HepG2 (cell line): ENCODE data around the gene TSPAN17. TPM values are rescaled to one million over a fixed set of nuclear protein-coding genes. Genes with fewer than 3 reads are reported as not detected.

Experiments used
- ATAC-seq: fragments of 200-7000 bp; cut with Tn5 transposase; 3 replicates; pipeline ENCODE4 v1.9.1; 2020; ENCODE audit warnings: mild to moderate bottlenecking, moderate library complexity
- BruUV-seq: library from RNA; stranded (reverse); fragments of 400-500 nt; replicated peaks from 2 replicates; lab custom pipeline; 2021; lab: Mats Ljungman, UMichigan
- CTCF ChIA-PET: fragments of 300-600 bp; formaldehyde crosslinking; extraction: SDS; loops from one replicate; lab custom pipeline; 2021; ENCODE audit warnings: low total read pairs, inconsistent platforms, low intra/inter-chr PET ratio; lab: Yijun Ruan, JAX
- POLR2A ChIA-PET: fragments of 350-600 bp; sonication (Branson Sonifier 250); formaldehyde crosslinking; loops from one replicate; lab custom pipeline; 2020; ENCODE audit warnings: antibody characterized with exemption, inconsistent platforms; lab: Yijun Ruan, JAX
- DNase-seq: peaks from one replicate; pipeline ENCODE4 v3.0.0-alpha.2; 2015; ENCODE audit warnings: low spot score
- FAIRE-seq: peaks from 3 replicates; lab custom pipeline; 2011; peaks lifted over from hg19 to GRCh38; lab: Jason Lieb, UNC
- H2AFZ ChIP-seq: one replicate; pipeline ENCODE4 v1.6.1; 2011; ENCODE audit warnings: low read length, inconsistent platforms
- H3K27ac ChIP-seq: fragments of 300-600 bp; 3 replicates; pipeline ENCODE4 v1.8.0; 2011; ENCODE audit warnings: mixed run types, mild to moderate bottlenecking, mixed read lengths, low read length, inconsistent platforms; ENCODE audit not compliant: insufficient read depth; ENCODE audit errors: extremely low read length
- H3K27me3 ChIP-seq, 2 experiments: fragments of 200-600 bp in 1 of 2; 2 replicates in 1 of 2; 3 replicates in 1 of 2; pipeline versions ENCODE4 v1.6.0 to v1.8.0; 2011; ENCODE audit warnings: low read length in 2 of 2, mild to moderate bottlenecking in 2 of 2, moderate library complexity in 2 of 2, inconsistent platforms in 1 of 2; ENCODE audit not compliant: insufficient read depth in 2 of 2, control insufficient read depth in 1 of 2
- H3K36me3 ChIP-seq, 2 experiments: fragments of 200-600 bp in 1 of 2; replicated peaks in 1 of 2; 2 replicates in 1 of 2; 3 replicates in 1 of 2; pipeline versions ENCODE4 v1.5.1 to v1.8.0; 2011; ENCODE audit warnings: low read length in 2 of 2, inconsistent platforms in 1 of 2; ENCODE audit not compliant: insufficient read depth in 2 of 2, control insufficient read depth in 1 of 2
- H3K4me1 ChIP-seq: 2 replicates; pipeline ENCODE4 v1.5.1; 2012; ENCODE audit warnings: low read length, inconsistent platforms; ENCODE audit not compliant: insufficient read depth
- H3K4me2 ChIP-seq: 2 replicates; pipeline ENCODE4 v1.6.0; 2011; ENCODE audit warnings: low read depth, low read length, inconsistent platforms
- H3K4me3 ChIP-seq, 3 experiments: fragments of 200-600 bp in 1 of 3; sonication (generic), shearing (Covaris generic) in 1 of 3; replicated peaks in 1 of 3; 2 replicates each; pipeline ENCODE4 v1.5.1; 2011 to 2016; ENCODE audit warnings: low read length in 3 of 3, inconsistent platforms in 2 of 3, low read depth in 2 of 3, mild to moderate bottlenecking in 2 of 3, control low read depth in 1 of 3, mixed read lengths in 1 of 3; ENCODE audit not compliant: insufficient read depth in 1 of 3
- H3K79me2 ChIP-seq: one replicate; pipeline ENCODE4 v1.6.1; 2011; ENCODE audit warnings: low read length, inconsistent platforms; ENCODE audit not compliant: insufficient read depth
- H3K9ac ChIP-seq: 2 replicates; pipeline ENCODE4 v1.6.0; 2011; ENCODE audit warnings: mild to moderate bottlenecking, low read depth, low read length, inconsistent platforms; ENCODE audit not compliant: insufficient read depth
- H3K9me3 ChIP-seq: 2 replicates; pipeline ENCODE4 v1.5.1; 2012; ENCODE audit warnings: mild to moderate bottlenecking, low read length
- H4K20me1 ChIP-seq: 2 replicates; pipeline ENCODE4 v1.6.0; 2011; ENCODE audit warnings: inconsistent platforms, mild to moderate bottlenecking, low read length, moderate library complexity; ENCODE audit not compliant: insufficient read depth
- FOSL2 ChIP-seq: sonication (generic); formaldehyde crosslinking; IDR thresholded peaks from 2 replicates; pipeline ENCODE4 v1.4.0; 2020; ENCODE audit warnings: missing genetic modification reagents
- FOXJ3 ChIP-seq: sonication (generic); formaldehyde crosslinking; IDR thresholded peaks from 2 replicates; pipeline ENCODE4 v1.4.0; 2020; ENCODE audit warnings: missing genetic modification reagents, mild to moderate bottlenecking, borderline replicate concordance
- GABPA ChIP-seq, 2 experiments: IDR thresholded peaks; 2 replicates each; pipeline ENCODE4 v1.6.1; 2011 to 2016; ENCODE audit warnings: low read depth in 2 of 2, low read length in 1 of 2, missing biosample characterization in 1 of 2, missing genetic modification characterization in 1 of 2
- GATAD2A ChIP-seq: IDR thresholded peaks from 2 replicates; pipeline ENCODE4 v1.6.1; 2016
- HCFC1 ChIP-seq: fragments of 150-350 bp; IDR thresholded peaks from 2 replicates; pipeline ENCODE4 v1.6.1; 2014; ENCODE audit warnings: low read depth, low read length
- HOXA9 ChIP-seq: sonication (generic); formaldehyde crosslinking; IDR thresholded peaks from 2 replicates; pipeline ENCODE4 v1.8.1; 2022; ENCODE audit warnings: missing genetic modification reagents, mild to moderate bottlenecking, moderate library complexity, borderline replicate concordance
- JDP2 ChIP-seq: sonication (generic); formaldehyde crosslinking; IDR thresholded peaks from 2 replicates; pipeline ENCODE4 v1.8.1; 2022; ENCODE audit warnings: missing genetic modification reagents, borderline replicate concordance
- MED13 ChIP-seq: sonication (generic); formaldehyde crosslinking; IDR thresholded peaks from 2 replicates; pipeline ENCODE4 v1.5.0; 2020; ENCODE audit warnings: missing genetic modification reagents
- PAF1 ChIP-seq: IDR thresholded peaks from 2 replicates; pipeline ENCODE4 v1.6.1; 2016; ENCODE audit warnings: missing genetic modification reagents, missing compliant biosample characterization
- PHF8 ChIP-seq: sonication (generic); formaldehyde crosslinking; IDR thresholded peaks from 2 replicates; pipeline ENCODE4 v1.5.0; 2020; ENCODE audit warnings: missing genetic modification reagents
- PLSCR1 ChIP-seq: sonication (generic); formaldehyde crosslinking; IDR thresholded peaks from 2 replicates; pipeline ENCODE4 v1.5.0; 2020; ENCODE audit warnings: missing genetic modification reagents, mild to moderate bottlenecking, borderline replicate concordance
- U2AF2 ChIP-seq: fragments of 200-400 bp; formaldehyde crosslinking; IDR thresholded peaks from 2 replicates; pipeline ENCODE4 v1.6.1; 2017; ENCODE audit warnings: low read depth, mild to moderate bottlenecking, low read length
- ZBTB42 ChIP-seq: sonication (generic); formaldehyde crosslinking; IDR thresholded peaks from 2 replicates; pipeline ENCODE4 v1.5.0; 2020; ENCODE audit warnings: mild to moderate bottlenecking, missing genetic modification reagents
- ZFP1 ChIP-seq: IDR thresholded peaks from 2 replicates; pipeline ENCODE4 v1.6.1; 2016
- ZNF253 ChIP-seq: sonication (generic); formaldehyde crosslinking; IDR thresholded peaks from 2 replicates; pipeline ENCODE4 v1.8.0; 2022; ENCODE audit warnings: mild to moderate bottlenecking, missing genetic modification reagents, borderline replicate concordance
- ZNF326 ChIP-seq: sonication (generic); formaldehyde crosslinking; IDR thresholded peaks from 2 replicates; pipeline ENCODE4 v1.4.0; 2020; ENCODE audit warnings: missing genetic modification reagents, borderline replicate concordance
- ZNF564 ChIP-seq: sonication (generic); formaldehyde crosslinking; IDR thresholded peaks from 2 replicates; pipeline ENCODE4 v1.8.1; 2023; ENCODE audit warnings: mild to moderate bottlenecking, missing genetic modification reagents
- WGBS: methylation state at CpG from one replicate; pipeline ENCODE4 v1.1.6; 2017; ENCODE audit warnings: low lambda C conversion rate; 5-methylcytosine and 5-hydroxymethylcytosine counted together
- in situ Hi-C: cut with HindIII; loops from 2 replicates; pipeline ENCODE4 v1.10.0; 2017; ENCODE audit warnings: low pct_unique_long_range_greater_than_20kb; ENCODE audit not compliant: extremely low pct_ligation_motif_present
- intact Hi-C: fragments of 100-400 bp; cut with micrococcal nuclease; formaldehyde crosslinking; loops from one replicate; pipeline ENCODE4 v1.10.0; 2022; ENCODE audit not compliant: unreplicated experiment
- polyA plus RNA-seq, 8 experiments: library from polyadenylated mRNA; depleted of rRNA in 3 of 8; stranded (reverse) in 7 of 8; unstranded in 1 of 8; fragments of >200 nt; fragmentation: Illumina TruSeq in 4 of 8; extraction: Trizol in 4 of 8; gene quantifications; 2 replicates each; pipeline versions ENCODE4 v1.2.1 to v1.2.3, GENCODE V29; 2011 to 2016; ENCODE audit warnings: low read depth in 4 of 8, missing spikeins in 1 of 8, mixed read lengths in 1 of 8; ENCODE audit not compliant: insufficient read depth in 1 of 8
- total RNA-seq, 5 experiments: library from RNA; depleted of rRNA; stranded (reverse); fragments of >200 nt; fragmentation: Illumina TruSeq; extraction: Trizol; gene quantifications; 2 replicates each; pipeline ENCODE4 v1.2.3, GENCODE V29; 2016; ENCODE audit warnings: low read depth in 1 of 5

The TSPAN17 gene
- total and polyA plus RNA-seq, 2 of the 13 experiments (the other 11 are each of a cell fraction or from before 2014, with no cell fraction given), result 11.5 to 15.0 TPM

GRCh38 chr5:176693477-176693851, 46.2 kb downstream of the TSPAN17 start:
- Histone ChIP-seq H3K4me1 (no peaks in the 10 kb centered on the region), H4K20me1 (no peaks in the 10 kb centered on the region), H3K36me3 (no peaks in the 10 kb centered on the region), H3K27me3 (peaks cover 10 to 65% of the 10 kb centered on the region in 2 experiments), H2AFZ (no peak overlapping the region)
- no peak for ATAC-seq
- POLR2A ChIA-PET, result no interaction called here
- intact Hi-C loops, result no loop called here
- no peak for DNase-seq
- TF ChIP-seq PLSCR1 (CRISPR knock-in tag), result no peak
- TF ChIP-seq U2AF2, result no peak
- TF ChIP-seq FOSL2 (CRISPR knock-in tag), result no peak
- TF ChIP-seq, all 625 proteins: peak for 0
- Histone ChIP-seq H3K9ac (no peak overlapping the region), H3K79me2 (no peaks in the 10 kb centered on the region), H3K9me3 (no peaks in the 10 kb centered on the region), H3K4me3 (no peak overlapping the region), H3K4me2 (no peak overlapping the region), H3K27ac (no peak overlapping the region)
- BruUV-seq, result no TSS peak
- FAIRE-seq, result no peak
- in situ Hi-C loops, result no loop called here
- 39% methylated on average over 13 of the region's 13 CpGs for WGBS
- CTCF ChIA-PET, result no interaction called here

- POLR2A ChIA-PET, result no interaction called here
- intact Hi-C loops, result no loop called here
- Histone ChIP-seq H3K27ac (no peak overlapping the region), H3K27me3 (peaks cover 10 to 71% of the 10 kb centered on the region in 2 experiments), H3K4me2 (no peak overlapping the region), H3K9me3 (no peaks in the 10 kb centered on the region), H3K36me3 (no peaks in the 10 kb centered on the region), H3K4me3 (no peak overlapping the region), H2AFZ (no peak overlapping the region), H3K9ac (no peak overlapping the region), H4K20me1 (no peaks in the 10 kb centered on the region), H3K4me1 (no peaks in the 10 kb centered on the region), H3K79me2 (no peaks in the 10 kb centered on the region)
- BruUV-seq, result no TSS peak
- WGBS, result 6% methylated on average over 7 of the region's 10 CpGs
- in situ Hi-C loops, result no loop called here
- CTCF ChIA-PET, result no interaction called here
- TF ChIP-seq PHF8 (CRISPR knock-in tag) (no peak), MED13 (CRISPR knock-in tag) (no peak), ZNF253 (no peak), ZNF564 (CRISPR knock-in tag) (no peak), JDP2 (CRISPR knock-in tag) (no peak), ZFP1 (CRISPR knock-in tag) (no peak), GABPA (IDR thresholded peaks at IDR 0.05; ENCODE audit: low read depth, low read length) (no peak), GABPA (CRISPR knock-in tag; IDR thresholded peaks at IDR 0.05; ENCODE audit: low read depth) (no peak), ZBTB42 (no peak), ZNF326 (no peak), GATAD2A (CRISPR knock-in tag) (no peak), HCFC1 (no peak), FOXJ3 (CRISPR knock-in tag) (no peak), HOXA9 (CRISPR knock-in tag) (no peak), PAF1 (CRISPR knock-in tag) (no peak)
- FAIRE-seq (no peak), DNase-seq (no peak), ATAC-seq (no peak)
These were observed 46.9 kb downstream of the TSPAN17 start for GRCh38 chr5:176694146-176694545.
